CD4-positive, alpha-beta T cell (primary cell): ENCODE results near the gene NR2C1. TPM values are rescaled to one million over a fixed set of nuclear protein-coding genes. Genes with fewer than 3 reads are reported as not detected.

Experiments
- ATAC-seq: fragments of 200-7000 bp; cut with Tn5 transposase; one replicate; pipeline ENCODE4 v1.10.0; 2022; ENCODE audit warnings: mild to moderate bottlenecking; ENCODE audit not compliant: poor library complexity
- CTCF ChIA-PET: fragments of 350-600 bp; sonication (Branson Sonifier 250); formaldehyde crosslinking; loops from one replicate; lab custom pipeline; 2021; ENCODE audit warnings: antibody characterized with exemption, inconsistent platforms; lab: Charles Lee
- POLR2A ChIA-PET: fragments of 350-600 bp; sonication (Branson Sonifier 250); formaldehyde crosslinking; loops from one replicate; lab custom pipeline; 2021; ENCODE audit warnings: antibody characterized with exemption, inconsistent platforms; lab: Charles Lee
- DNase-seq, 14 experiments: peaks; one replicate each; pipeline ENCODE4 v3.0.0-alpha.2; 2013 to 2020; ENCODE audit warnings: mixed read lengths in 2 of 14
- H3K27ac ChIP-seq, 2 donors: one replicate each; pipeline versions ENCODE4 v1.5.1 to v1.7.0; 2013; ENCODE audit warnings: low read length in 2 of 2, low read depth in 1 of 2, mild to moderate bottlenecking in 1 of 2
- H3K27me3 ChIP-seq, 2 experiments: 1 replicate in 1 of 2; 2 replicates in 1 of 2; pipeline versions ENCODE4 v1.6.1 to v1.7.0; 2013; ENCODE audit warnings: low read length in 2 of 2, control low read depth in 1 of 2, mild to moderate bottlenecking in 1 of 2, moderate library complexity in 1 of 2; ENCODE audit not compliant: insufficient read depth in 2 of 2, control insufficient read depth in 1 of 2
- H3K36me3 ChIP-seq: one replicate; pipeline ENCODE4 v1.6.1; 2013; ENCODE audit warnings: low read length, control low read depth; ENCODE audit not compliant: insufficient read depth
- H3K4me1 ChIP-seq: one replicate; pipeline ENCODE4 v1.6.1; 2013; ENCODE audit warnings: low read length, control low read depth; ENCODE audit not compliant: insufficient read depth
- H3K4me3 ChIP-seq: one replicate; pipeline ENCODE4 v1.5.1; 2013; ENCODE audit warnings: mild to moderate bottlenecking, low read length, moderate library complexity
- H3K9me3 ChIP-seq, 2 experiments: 1 replicate in 1 of 2; 2 replicates in 1 of 2; pipeline versions ENCODE4 v1.6.1 to v1.7.0; 2013; ENCODE audit warnings: low read length in 2 of 2, mild to moderate bottlenecking in 2 of 2, control low read depth in 1 of 2, moderate library complexity in 1 of 2; ENCODE audit not compliant: control insufficient read depth in 1 of 2, insufficient read depth in 1 of 2
- H3K27ac Mint-ChIP-seq: one replicate; pipeline ENCODE4 v1.8.0; 2020; ENCODE audit warnings: mixed read lengths
- H3K27me3 Mint-ChIP-seq: one replicate; pipeline ENCODE4 v1.8.0; 2021; ENCODE audit warnings: mixed read lengths
- H3K36me3 Mint-ChIP-seq: one replicate; pipeline ENCODE4 v1.8.0; 2021; ENCODE audit warnings: low read depth, mixed read lengths
- H3K4me1 Mint-ChIP-seq: one replicate; pipeline ENCODE4 v1.8.0; 2021; ENCODE audit warnings: low read depth, mixed read lengths
- H3K4me3 Mint-ChIP-seq: one replicate; pipeline ENCODE4 v1.8.0; 2020; ENCODE audit warnings: mild to moderate bottlenecking, mixed read lengths
- H3K9me3 Mint-ChIP-seq: one replicate; pipeline ENCODE4 v1.8.0; 2020; ENCODE audit warnings: mixed read lengths
- intact Hi-C, 2 experiments: fragments of 100-400 bp; cut with DNase I in 1 of 2; cut with micrococcal nuclease in 1 of 2; formaldehyde crosslinking; loops; one replicate each; pipeline versions ENCODE4 v1.15.1 to v1.9.0; 2023 to 2025; cut with DNase I, micrococcal nuclease
- total RNA-seq, 174 experiments: library from RNA in 2 of 174; stranded (reverse) in 2 of 174; gene quantifications; one replicate each; pipeline ENCODE4 v1.2.3 and lab custom pipeline; 2021 to 2026
- TF ChIP-seq, protein P1 (sequence below): fragments of 200-600 bp; IDR thresholded peaks from one replicate; pipeline ENCODE4 v1.8.0; 2022; ENCODE audit warnings: antibody characterized with exemption, mild to moderate bottlenecking

The NR2C1 gene
- total RNA-seq, 2 experiments from 2014 or later, result 48.3 to 58.9 TPM

GRCh38 chr12:94979941-94980340 is 93.5 kb downstream of the NR2C1 start:
- Mint-ChIP-seq H3K36me3 (peaks cover 24% of the 10 kb centered on the region), H3K27me3 (no peaks in the 10 kb centered on the region), H3K27ac (no peak overlapping the region), H3K4me1 (peaks cover 66% of the 10 kb centered on the region), H3K9me3 (no peaks in the 10 kb centered on the region), H3K4me3 (no peak overlapping the region)
- H3K27ac ChIP-seq, result no peak overlapping the region
- intact Hi-C loops, result loop anchor here (1.0 to 5.0 kb wide), 4 partner anchors 273 to 846 kb away; partner anchors contain the start of gene PLXNC1 (in 1 of the 2)
- no peaks in the 10 kb centered on the region for H3K9me3 ChIP-seq
- CTCF ChIA-PET, result interaction anchor here (0.7 kb wide), 1 partner anchor 38 kb away, joined by 3 read pairs; no protein-coding TSS in a partner anchor
- peaks cover 20% of the 10 kb centered on the region for H3K36me3 ChIP-seq
- no peak overlapping the region for H3K4me3 ChIP-seq
- DNase-seq, result no peak
- ATAC-seq, result no peak
- no peaks in the 10 kb centered on the region for H3K27me3 ChIP-seq
- POLR2A ChIA-PET, result no interaction called here
- TF ChIP-seq, protein P1, sequence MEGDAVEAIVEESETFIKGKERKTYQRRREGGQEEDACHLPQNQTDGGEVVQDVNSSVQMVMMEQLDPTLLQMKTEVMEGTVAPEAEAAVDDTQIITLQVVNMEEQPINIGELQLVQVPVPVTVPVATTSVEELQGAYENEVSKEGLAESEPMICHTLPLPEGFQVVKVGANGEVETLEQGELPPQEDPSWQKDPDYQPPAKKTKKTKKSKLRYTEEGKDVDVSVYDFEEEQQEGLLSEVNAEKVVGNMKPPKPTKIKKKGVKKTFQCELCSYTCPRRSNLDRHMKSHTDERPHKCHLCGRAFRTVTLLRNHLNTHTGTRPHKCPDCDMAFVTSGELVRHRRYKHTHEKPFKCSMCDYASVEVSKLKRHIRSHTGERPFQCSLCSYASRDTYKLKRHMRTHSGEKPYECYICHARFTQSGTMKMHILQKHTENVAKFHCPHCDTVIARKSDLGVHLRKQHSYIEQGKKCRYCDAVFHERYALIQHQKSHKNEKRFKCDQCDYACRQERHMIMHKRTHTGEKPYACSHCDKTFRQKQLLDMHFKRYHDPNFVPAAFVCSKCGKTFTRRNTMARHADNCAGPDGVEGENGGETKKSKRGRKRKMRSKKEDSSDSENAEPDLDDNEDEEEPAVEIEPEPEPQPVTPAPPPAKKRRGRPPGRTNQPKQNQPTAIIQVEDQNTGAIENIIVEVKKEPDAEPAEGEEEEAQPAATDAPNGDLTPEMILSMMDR, result no peak
- peaks cover 40% of the 10 kb centered on the region for H3K4me1 ChIP-seq

- Histone ChIP-seq H3K27ac (no peak overlapping the region), H3K27me3 (no peaks in the 10 kb centered on the region), H3K9me3 (no peaks in the 10 kb centered on the region), H3K36me3 (peaks cover 16% of the 10 kb centered on the region), H3K4me3 (no peak overlapping the region), H3K4me1 (peaks cover 26% of the 10 kb centered on the region)
- H3K4me1 Mint-ChIP-seq, result peaks cover 60% of the 10 kb centered on the region
- ChIA-PET CTCF (no interaction called here), POLR2A (no interaction called here)
- TF ChIP-seq, protein P1, result no peak
- H3K9me3 Mint-ChIP-seq, result no peaks in the 10 kb centered on the region
- no peak for DNase-seq
- no peak for ATAC-seq
- no peak overlapping the region for H3K27ac Mint-ChIP-seq
- no peak overlapping the region for H3K4me3 Mint-ChIP-seq
- peaks cover 28% of the 10 kb centered on the region for H3K36me3 Mint-ChIP-seq
- intact Hi-C loops, result loop anchor here in 1 of 2 experiments (2.0 kb wide), 1 partner anchor 375 kb away; no protein-coding TSS in a partner anchor
- H3K27me3 Mint-ChIP-seq, result no peaks in the 10 kb centered on the region
Measured at GRCh38 chr12:94977766-94978468, 95.5 kb downstream of the NR2C1 start.

- no peaks in the 10 kb centered on the region for H3K9me3 ChIP-seq
- Mint-ChIP-seq H3K27me3 (no peaks in the 10 kb centered on the region), H3K4me1 (peaks cover 26% of the 10 kb centered on the region), H3K27ac (no peak overlapping the region), H3K36me3 (peaks cover 61% of the 10 kb centered on the region), H3K4me3 (no peak overlapping the region), H3K9me3 (no peaks in the 10 kb centered on the region)
- ATAC-seq (no peak), DNase-seq (no peak)
- H3K27me3 ChIP-seq, result no peaks in the 10 kb centered on the region
- H3K4me3 ChIP-seq, result no peak overlapping the region
- intact Hi-C loops, result no loop called here
- ChIA-PET CTCF (interaction anchor here (0.6 kb wide), 1 partner anchor 601 kb away, joined by 3 read pairs; no protein-coding TSS in a partner anchor), POLR2A (interaction anchor here (0.7 to 1.1 kb wide), 2 partner anchors 10 to 31 kb away, joined by 3 read pairs; partner anchors contain the start of gene NDUFA12)
- H3K27ac ChIP-seq, result no peak overlapping the region
- H3K36me3 ChIP-seq, result peaks cover 43% of the 10 kb centered on the region
- TF ChIP-seq, protein P1, result no peak
- peaks cover 9% of the 10 kb centered on the region for H3K4me1 ChIP-seq
Measured at GRCh38 chr12:94973221-94973620, 100.2 kb downstream of the NR2C1 start.
